ENCODE measurements around the gene GP1BB.
A peak's percentile ranks its signal among the peaks of the same experiment; 100 is the strongest.

GP1BB gene

GRCh38 chr22:19716041-19716828, 7.1 kb upstream of the GP1BB start:
- H3K4me1 Mint-ChIP-seq, result peaks cover 28% of the 10 kb centered on the region
- H3K4me3 Mint-ChIP-seq, result peak overlapping the region; percentile 63 to 77 (median 75)
- no peak overlapping the region for H3K27ac Mint-ChIP-seq
- no peak for TF ChIP-seq CTCF (IDR thresholded peaks at IDR 0.05; ENCODE audit: unreplicated experiment in 3 of 3)
- H3K9me3 Mint-ChIP-seq, result no peaks in the 10 kb centered on the region
- peaks cover 20% of the 10 kb centered on the region for H3K36me3 Mint-ChIP-seq (ENCODE audit: low read depth)
- peaks cover 35% of the 10 kb centered on the region for H3K27me3 Mint-ChIP-seq (ENCODE audit: low read depth)

GRCh38 chr22:19716829-19717105, 6.6 kb upstream of the GP1BB start:
- peaks cover 38% of the 10 kb centered on the region for H3K27me3 Mint-ChIP-seq (ENCODE audit: low read depth)
- no peak overlapping the region for H3K27ac Mint-ChIP-seq
- peak overlapping the region; percentile 26 to 77 (median 43) for H3K4me3 Mint-ChIP-seq
- H3K4me1 Mint-ChIP-seq, result peaks cover 28% of the 10 kb centered on the region
- TF ChIP-seq CTCF (IDR thresholded peaks at IDR 0.05; ENCODE audit: unreplicated experiment in 3 of 3), result no peak
- peaks cover 22% of the 10 kb centered on the region for H3K36me3 Mint-ChIP-seq (ENCODE audit: low read depth)
- no peaks in the 10 kb centered on the region for H3K9me3 Mint-ChIP-seq

- Mint-ChIP-seq H3K4me1 (peaks cover 28% of the 10 kb centered on the region), H3K9me3 (no peaks in the 10 kb centered on the region), H3K36me3 (ENCODE audit: low read depth) (peaks cover 22% of the 10 kb centered on the region), H3K4me3 (peak overlapping the region; percentile 78 to 95 (median 85)), H3K27me3 (ENCODE audit: low read depth) (peaks cover 36% of the 10 kb centered on the region), H3K27ac (no peak overlapping the region)
- TF ChIP-seq CTCF (IDR thresholded peaks at IDR 0.05; ENCODE audit: unreplicated experiment in 3 of 3), result no peak
Measured at GRCh38 chr22:19717181-19717580, 6.2 kb upstream of the GP1BB start.

GRCh38 chr22:19717691-19718455, 5.5 kb upstream of the GP1BB start:
- H3K4me1 Mint-ChIP-seq, result peaks cover 29% of the 10 kb centered on the region
- peak; percentile 98 to 99 (median 99) for TF ChIP-seq CTCF (IDR thresholded peaks at IDR 0.05; ENCODE audit: unreplicated experiment in 3 of 3)

GRCh38 chr22:19718456-19719049, 4.8 kb upstream of the GP1BB start:
- TF ChIP-seq CTCF (IDR thresholded peaks at IDR 0.05; ENCODE audit: unreplicated experiment in 3 of 3), result no peak
- Mint-ChIP-seq H3K4me1 (peaks cover 33% of the 10 kb centered on the region), H3K9me3 (no peaks in the 10 kb centered on the region), H3K27me3 (ENCODE audit: low read depth) (peaks cover 46% of the 10 kb centered on the region), H3K27ac (no peak overlapping the region), H3K4me3 (peak overlapping the region in 2 of 3 experiments; percentile 52 to 60), H3K36me3 (ENCODE audit: low read depth) (peaks cover 22% of the 10 kb centered on the region)

More at GRCh38 chr22:19717691-19718455, 5.5 kb upstream of the GP1BB start:
- peak overlapping the region; percentile 78 to 95 (median 85) for H3K4me3 Mint-ChIP-seq
- peaks cover 40% of the 10 kb centered on the region for H3K27me3 Mint-ChIP-seq (ENCODE audit: low read depth)
- H3K27ac Mint-ChIP-seq, result peak overlapping the region in 2 of 3 experiments; percentile 53 to 59
- H3K9me3 Mint-ChIP-seq, result no peaks in the 10 kb centered on the region
- peaks cover 22% of the 10 kb centered on the region for H3K36me3 Mint-ChIP-seq (ENCODE audit: low read depth)

Data from nephron (organoid).